SH-SY5Y (cell line): ENCODE results near the gene ASB6.

Source experiments
- GATA2 ChIP-seq: IDR thresholded peaks from 2 replicates; pipeline ENCODE4 v1.6.1; 2011; ENCODE audit warnings: mild to moderate bottlenecking, low read depth, low read length
- GATA3 ChIP-seq: IDR thresholded peaks from 2 replicates; pipeline ENCODE4 v1.6.1; 2011; ENCODE audit warnings: low read depth, mild to moderate bottlenecking, low read length, moderate library complexity

DNA sequence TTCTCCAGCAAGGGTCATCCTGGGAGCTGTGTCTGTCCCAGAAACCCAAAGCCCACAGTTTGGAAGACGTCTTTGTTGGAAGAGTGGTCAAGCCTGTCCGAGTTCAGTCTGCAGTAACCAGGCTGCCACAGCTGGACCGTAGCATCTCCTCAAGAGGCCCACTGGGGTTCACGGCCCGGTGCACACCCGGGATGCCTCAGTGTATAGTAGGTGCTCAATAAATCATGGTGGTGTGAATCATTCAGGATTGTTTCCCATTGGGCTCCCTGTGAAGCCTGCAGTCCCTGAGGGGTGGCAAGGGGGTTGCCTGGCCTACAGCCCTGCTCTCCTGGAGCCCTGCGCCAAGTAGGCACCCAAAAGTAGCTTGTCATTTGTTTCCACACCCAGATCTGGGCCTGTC, 13.2 kb upstream of the ASB6 start:
- TF ChIP-seq GATA2 = no peak
- no peak for TF ChIP-seq GATA3
